ENCODE data around the gene ERBB3.

Gene ERBB3

DNA sequence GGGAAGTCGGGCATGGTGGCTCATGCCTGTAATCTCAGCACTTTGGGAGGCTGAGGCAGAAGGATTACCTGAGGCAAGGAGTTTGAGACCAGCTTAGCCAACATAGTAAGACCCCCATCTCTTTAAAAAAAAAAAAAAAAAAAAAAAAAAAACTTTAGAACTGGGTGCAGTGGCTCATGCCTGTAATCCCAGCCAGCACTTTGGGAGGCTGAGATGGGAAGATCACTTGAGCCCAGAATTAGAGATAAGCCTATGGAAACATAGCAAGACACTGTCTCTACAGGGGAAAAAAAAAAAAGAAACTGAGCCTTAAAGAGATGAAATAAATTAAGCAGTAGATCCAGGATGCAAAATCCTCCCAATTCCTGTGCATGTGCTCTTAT lies 22.7 kb downstream of the ERBB3 start:
- no peak overlapping the region for H3K27ac ChIP-seq (ENCODE audit: low read length)
- 0 out of 2 replicates have a peak, but pooled peaks cover 5% of the 10 kb centered on the region for H3K27me3 ChIP-seq (replicated peaks; ENCODE audit: insufficient read depth, low read length)
- H3K9me3 ChIP-seq (replicated peaks; ENCODE audit: insufficient read depth, low read length): no peaks in the 10 kb centered on the region
- DNase-seq: no peak
- H3F3A ChIP-seq (ENCODE audit: insufficient read depth, low read length): 0 out of 2 replicates have a peak, but pooled peaks cover 5% of the 10 kb centered on the region
- peaks cover 33% of the 10 kb centered on the region for H3K79me2 ChIP-seq (ENCODE audit: low read length)
- H3K4me3 ChIP-seq (ENCODE audit: low read length): no peak overlapping the region
- H4K20me1 ChIP-seq (ENCODE audit: insufficient read depth, low read length): peaks cover 6% of the 10 kb centered on the region; the same call in 1 of the 2 replicates
- H3K4me1 ChIP-seq (ENCODE audit: low read length): peaks cover 7% of the 10 kb centered on the region
- H3K4me2 ChIP-seq (ENCODE audit: low read depth, low read length): no peak overlapping the region
- no peak overlapping the region for H2AFZ ChIP-seq (ENCODE audit: low read length)
- TF ChIP-seq, protein P1, sequence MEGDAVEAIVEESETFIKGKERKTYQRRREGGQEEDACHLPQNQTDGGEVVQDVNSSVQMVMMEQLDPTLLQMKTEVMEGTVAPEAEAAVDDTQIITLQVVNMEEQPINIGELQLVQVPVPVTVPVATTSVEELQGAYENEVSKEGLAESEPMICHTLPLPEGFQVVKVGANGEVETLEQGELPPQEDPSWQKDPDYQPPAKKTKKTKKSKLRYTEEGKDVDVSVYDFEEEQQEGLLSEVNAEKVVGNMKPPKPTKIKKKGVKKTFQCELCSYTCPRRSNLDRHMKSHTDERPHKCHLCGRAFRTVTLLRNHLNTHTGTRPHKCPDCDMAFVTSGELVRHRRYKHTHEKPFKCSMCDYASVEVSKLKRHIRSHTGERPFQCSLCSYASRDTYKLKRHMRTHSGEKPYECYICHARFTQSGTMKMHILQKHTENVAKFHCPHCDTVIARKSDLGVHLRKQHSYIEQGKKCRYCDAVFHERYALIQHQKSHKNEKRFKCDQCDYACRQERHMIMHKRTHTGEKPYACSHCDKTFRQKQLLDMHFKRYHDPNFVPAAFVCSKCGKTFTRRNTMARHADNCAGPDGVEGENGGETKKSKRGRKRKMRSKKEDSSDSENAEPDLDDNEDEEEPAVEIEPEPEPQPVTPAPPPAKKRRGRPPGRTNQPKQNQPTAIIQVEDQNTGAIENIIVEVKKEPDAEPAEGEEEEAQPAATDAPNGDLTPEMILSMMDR (IDR thresholded peaks at IDR 0.05; ENCODE audit: low read length): no peak
- TF ChIP-seq EZH2phosphoT487 (IDR thresholded peaks at IDR 0.05; ENCODE audit: low read length) (no peak), EZH2 (optimal IDR thresholded peaks at IDR 0.05; ENCODE audit: low read depth, low read length) (no peak)
- H3K36me3 ChIP-seq (replicated peaks; ENCODE audit: insufficient read depth, low read length): peaks cover 11% of the 10 kb centered on the region
- H3K9ac ChIP-seq (ENCODE audit: low read length): no peak overlapping the region
- H3K9me2 ChIP-seq (replicated peaks; ENCODE audit: insufficient read depth, low read length): no peaks in the 10 kb centered on the region

DNA sequence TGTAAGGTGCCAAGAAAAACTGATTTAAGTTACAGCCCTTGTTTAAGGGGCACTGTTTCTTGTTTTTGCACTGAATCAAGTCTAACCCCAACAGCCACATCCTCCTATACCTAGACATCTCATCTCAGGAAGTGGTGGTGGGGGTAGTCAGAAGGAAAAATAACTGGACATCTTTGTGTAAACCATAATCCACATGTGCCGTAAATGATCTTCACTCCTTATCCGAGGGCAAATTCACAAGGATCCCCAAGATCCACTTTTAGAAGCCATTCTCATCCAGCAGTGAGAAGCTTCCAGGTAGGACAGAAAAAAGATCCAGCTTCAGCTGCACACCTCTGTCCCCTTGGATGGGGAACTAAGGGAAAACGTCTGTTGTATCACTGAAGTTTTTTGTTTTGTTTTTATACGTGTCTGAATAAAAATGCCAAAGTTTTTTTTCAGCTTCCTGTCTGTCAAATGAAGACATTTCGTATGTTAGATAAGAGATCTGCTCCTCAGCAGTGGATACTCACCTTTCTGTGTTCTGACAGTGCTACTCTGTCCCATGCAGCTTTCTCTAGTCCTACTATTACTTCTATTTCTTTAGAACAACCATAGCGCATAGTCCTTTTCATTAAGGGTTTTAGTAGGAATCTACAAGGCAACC lies 23.2 kb downstream of the ERBB3 start:
- peaks cover 38% of the 10 kb centered on the region for H3K79me2 ChIP-seq (ENCODE audit: low read length)
- H2AFZ ChIP-seq (ENCODE audit: low read length): peak overlapping the region; percentile 80; the same call in 1 of the 2 replicates
- no peaks in the 10 kb centered on the region for H3K9me2 ChIP-seq (replicated peaks; ENCODE audit: insufficient read depth, low read length)
- peaks cover 15% of the 10 kb centered on the region for H3K36me3 ChIP-seq (replicated peaks; ENCODE audit: insufficient read depth, low read length)
- peak overlapping the region; percentile 79; the same call in 1 of the 2 replicates for H3K4me2 ChIP-seq (ENCODE audit: low read depth, low read length)
- H4K20me1 ChIP-seq (ENCODE audit: insufficient read depth, low read length): peaks cover 6% of the 10 kb centered on the region; the same call in 1 of the 2 replicates
- H3K27me3 ChIP-seq (replicated peaks; ENCODE audit: insufficient read depth, low read length): 0 out of 2 replicates have a peak, but pooled peaks cover 5% of the 10 kb centered on the region
- TF ChIP-seq EZH2phosphoT487 (IDR thresholded peaks at IDR 0.05; ENCODE audit: low read length): no peak
- TF ChIP-seq, protein P1 (IDR thresholded peaks at IDR 0.05; ENCODE audit: low read length): no peak
- no peak for TF ChIP-seq EZH2 (optimal IDR thresholded peaks at IDR 0.05; ENCODE audit: low read depth, low read length)
- peaks cover 7% of the 10 kb centered on the region for H3K4me1 ChIP-seq (ENCODE audit: low read length)
- H3K27ac ChIP-seq (ENCODE audit: low read length): no peak overlapping the region
- H3K4me3 ChIP-seq (ENCODE audit: low read length): peak overlapping the region; percentile 78
- no peak for DNase-seq
- H3F3A ChIP-seq (ENCODE audit: insufficient read depth, low read length): 0 out of 2 replicates have a peak, but pooled peaks cover 5% of the 10 kb centered on the region
- H3K9me3 ChIP-seq (replicated peaks; ENCODE audit: insufficient read depth, low read length): no peaks in the 10 kb centered on the region
- peak overlapping the region; percentile 83; the same call in 1 of the 2 replicates for H3K9ac ChIP-seq (ENCODE audit: low read length)

DNA sequence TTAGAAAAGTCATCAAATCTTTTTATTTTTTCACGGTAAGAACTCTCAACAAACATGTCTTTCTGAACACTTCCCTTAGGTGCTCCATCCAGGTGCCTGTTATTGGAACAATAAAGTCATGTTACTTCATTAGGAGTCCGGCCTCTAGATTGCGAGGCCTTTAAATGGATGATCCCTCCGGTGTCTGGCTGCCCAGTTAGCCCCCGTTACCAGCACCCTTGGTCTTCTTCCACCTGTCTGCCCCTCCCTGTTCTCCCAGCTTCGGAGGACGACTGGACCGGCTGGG lies 23.8 kb downstream of the ERBB3 start:
- peaks cover 7% of the 10 kb centered on the region for H3K4me1 ChIP-seq (ENCODE audit: low read length)
- H3K9me2 ChIP-seq (replicated peaks; ENCODE audit: insufficient read depth, low read length): no peaks in the 10 kb centered on the region
- H3K36me3 ChIP-seq (replicated peaks; ENCODE audit: insufficient read depth, low read length): peaks cover 15% of the 10 kb centered on the region
- peak overlapping the region; percentile 25; the same call in 1 of the 2 replicates for H3K27ac ChIP-seq (ENCODE audit: low read length)
- H3F3A ChIP-seq (ENCODE audit: insufficient read depth, low read length): 0 out of 2 replicates have a peak, but pooled peaks cover 5% of the 10 kb centered on the region
- DNase-seq: peak; percentile 16
- peak overlapping the region; percentile 78 for H3K4me3 ChIP-seq (ENCODE audit: low read length)
- H3K4me2 ChIP-seq (ENCODE audit: low read depth, low read length): peak overlapping the region; percentile 79
- peaks cover 6% of the 10 kb centered on the region; the same call in 1 of the 2 replicates for H4K20me1 ChIP-seq (ENCODE audit: insufficient read depth, low read length)
- TF ChIP-seq EZH2phosphoT487 (IDR thresholded peaks at IDR 0.05; ENCODE audit: low read length) (no peak), EZH2 (optimal IDR thresholded peaks at IDR 0.05; ENCODE audit: low read depth, low read length) (no peak)
- no peaks in the 10 kb centered on the region for H3K27me3 ChIP-seq (replicated peaks; ENCODE audit: insufficient read depth, low read length)
- H3K9ac ChIP-seq (ENCODE audit: low read length): peak overlapping the region; percentile 83
- H3K9me3 ChIP-seq (replicated peaks; ENCODE audit: insufficient read depth, low read length): no peaks in the 10 kb centered on the region
- H2AFZ ChIP-seq (ENCODE audit: low read length): peak overlapping the region; percentile 80
- peaks cover 42% of the 10 kb centered on the region for H3K79me2 ChIP-seq (ENCODE audit: low read length)

All from MM.1S (cell line).